Loucy (cell line): ENCODE results near the gene LKAAEAR1.

Experiments used
- EZH2phosphoT487 ChIP-seq: fragments of 200-600 bp; IDR thresholded peaks from 2 replicates; pipeline ENCODE4 v1.6.1; 2018; ENCODE audit warnings: antibody characterized with exemption, mild to moderate bottlenecking, moderate library complexity, borderline replicate concordance
- TF ChIP-seq, protein P1 (sequence below): fragments of 200-600 bp; sonication (generic); conservative IDR thresholded peaks from 2 replicates; pipeline ENCODE4 v1.5.1; 2014; ENCODE audit warnings: mild to moderate bottlenecking, antibody characterized with exemption, low read length

DNA sequence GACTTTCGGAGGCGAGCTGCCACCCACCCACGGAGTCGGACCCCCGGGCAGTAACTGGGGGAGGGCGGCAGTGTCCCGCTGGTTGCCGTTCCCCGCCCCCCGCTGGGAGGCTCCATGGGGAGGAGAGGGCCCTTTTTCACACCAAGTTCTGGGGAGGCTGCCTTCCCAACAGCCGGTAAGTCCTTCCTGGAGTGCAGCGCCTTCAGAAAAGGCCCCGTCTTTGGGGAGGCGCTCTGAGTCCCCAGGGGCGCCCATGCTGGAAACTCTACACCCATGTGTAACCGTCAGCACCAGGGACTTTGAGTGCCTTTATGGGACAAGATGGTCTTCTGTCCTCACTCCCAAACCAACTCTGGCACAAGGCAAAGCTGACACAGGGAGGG lies 34.3 kb downstream of the LKAAEAR1 start:
- TF ChIP-seq, protein P1, sequence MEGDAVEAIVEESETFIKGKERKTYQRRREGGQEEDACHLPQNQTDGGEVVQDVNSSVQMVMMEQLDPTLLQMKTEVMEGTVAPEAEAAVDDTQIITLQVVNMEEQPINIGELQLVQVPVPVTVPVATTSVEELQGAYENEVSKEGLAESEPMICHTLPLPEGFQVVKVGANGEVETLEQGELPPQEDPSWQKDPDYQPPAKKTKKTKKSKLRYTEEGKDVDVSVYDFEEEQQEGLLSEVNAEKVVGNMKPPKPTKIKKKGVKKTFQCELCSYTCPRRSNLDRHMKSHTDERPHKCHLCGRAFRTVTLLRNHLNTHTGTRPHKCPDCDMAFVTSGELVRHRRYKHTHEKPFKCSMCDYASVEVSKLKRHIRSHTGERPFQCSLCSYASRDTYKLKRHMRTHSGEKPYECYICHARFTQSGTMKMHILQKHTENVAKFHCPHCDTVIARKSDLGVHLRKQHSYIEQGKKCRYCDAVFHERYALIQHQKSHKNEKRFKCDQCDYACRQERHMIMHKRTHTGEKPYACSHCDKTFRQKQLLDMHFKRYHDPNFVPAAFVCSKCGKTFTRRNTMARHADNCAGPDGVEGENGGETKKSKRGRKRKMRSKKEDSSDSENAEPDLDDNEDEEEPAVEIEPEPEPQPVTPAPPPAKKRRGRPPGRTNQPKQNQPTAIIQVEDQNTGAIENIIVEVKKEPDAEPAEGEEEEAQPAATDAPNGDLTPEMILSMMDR = no peak
- TF ChIP-seq EZH2phosphoT487 = no peak
